Transverse colon (tissue), 4 donors: ENCODE data around the gene PSMA3.

Experiments
- EP300 ChIP-seq: sonication (generic); formaldehyde crosslinking; IDR thresholded peaks from one replicate; pipeline ENCODE4 v1.6.1; 2017; ENCODE audit warnings: antibody characterized with exemption, low read depth
- POLR2A ChIP-seq: fragments of 450-650 bp; IDR thresholded peaks from one replicate; pipeline ENCODE4 v1.6.1; 2016; ENCODE audit warnings: antibody characterized with exemption, mild to moderate bottlenecking, moderate library complexity
- POLR2AphosphoS5 ChIP-seq, 3 donors: sonication (generic); formaldehyde crosslinking; IDR thresholded peaks; one replicate each; pipeline ENCODE4 v1.6.1; 2016; ENCODE audit warnings: antibody characterized with exemption in 3 of 3
- TF ChIP-seq, protein P1 (sequence below), 5 experiments: fragments of 200-600 bp in 3 of 5; fragments of 450-650 bp in 2 of 5; sonication (generic) in 3 of 5; IDR thresholded peaks; 1 replicate in 2 of 5; 2 replicates in 3 of 5; pipeline ENCODE4 v1.5.1; 2016 to 2017; ENCODE audit warnings: antibody characterized with exemption in 5 of 5, inconsistent platforms in 3 of 5, mild to moderate bottlenecking in 2 of 5, moderate library complexity in 1 of 5

DNA sequence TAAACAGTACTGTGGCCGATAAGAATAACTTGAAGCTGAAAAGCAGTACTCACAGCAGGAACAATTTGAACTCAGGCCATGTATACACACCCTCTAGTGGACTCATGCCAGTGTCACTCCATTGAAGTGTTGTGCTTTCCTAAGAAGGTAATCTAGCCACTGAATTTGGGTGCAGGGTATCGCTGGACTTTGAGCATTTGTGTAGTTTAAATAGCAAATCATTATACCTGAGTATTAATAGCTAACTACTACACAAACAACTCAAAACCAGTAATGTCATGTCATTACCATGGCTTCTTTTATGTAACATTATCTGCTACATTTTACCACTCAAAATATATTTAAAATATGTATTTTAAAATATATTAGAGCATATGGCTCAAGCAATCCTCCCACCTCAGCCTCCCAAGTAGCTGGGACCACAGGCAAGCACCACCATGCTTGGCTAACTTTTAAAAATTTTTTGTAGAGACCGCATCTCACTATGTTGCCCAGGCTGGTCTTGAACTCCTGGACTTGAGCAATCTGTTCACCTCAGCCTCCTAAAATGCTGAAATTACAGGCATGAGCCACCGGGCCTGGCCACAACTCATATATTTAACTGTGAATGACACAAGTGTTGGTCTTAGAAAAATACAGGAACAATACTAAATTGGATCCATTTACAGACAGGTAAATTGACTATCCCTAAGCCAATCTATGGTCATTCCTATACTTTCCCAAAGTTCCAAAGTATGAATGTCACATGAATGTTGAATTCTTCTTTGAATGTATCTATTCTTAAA lies 28.1 kb downstream of the PSMA3 start:
- no peak for TF ChIP-seq POLR2A
- TF ChIP-seq, protein P1, sequence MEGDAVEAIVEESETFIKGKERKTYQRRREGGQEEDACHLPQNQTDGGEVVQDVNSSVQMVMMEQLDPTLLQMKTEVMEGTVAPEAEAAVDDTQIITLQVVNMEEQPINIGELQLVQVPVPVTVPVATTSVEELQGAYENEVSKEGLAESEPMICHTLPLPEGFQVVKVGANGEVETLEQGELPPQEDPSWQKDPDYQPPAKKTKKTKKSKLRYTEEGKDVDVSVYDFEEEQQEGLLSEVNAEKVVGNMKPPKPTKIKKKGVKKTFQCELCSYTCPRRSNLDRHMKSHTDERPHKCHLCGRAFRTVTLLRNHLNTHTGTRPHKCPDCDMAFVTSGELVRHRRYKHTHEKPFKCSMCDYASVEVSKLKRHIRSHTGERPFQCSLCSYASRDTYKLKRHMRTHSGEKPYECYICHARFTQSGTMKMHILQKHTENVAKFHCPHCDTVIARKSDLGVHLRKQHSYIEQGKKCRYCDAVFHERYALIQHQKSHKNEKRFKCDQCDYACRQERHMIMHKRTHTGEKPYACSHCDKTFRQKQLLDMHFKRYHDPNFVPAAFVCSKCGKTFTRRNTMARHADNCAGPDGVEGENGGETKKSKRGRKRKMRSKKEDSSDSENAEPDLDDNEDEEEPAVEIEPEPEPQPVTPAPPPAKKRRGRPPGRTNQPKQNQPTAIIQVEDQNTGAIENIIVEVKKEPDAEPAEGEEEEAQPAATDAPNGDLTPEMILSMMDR (IDR thresholded peaks at IDR 0.05): peak in 4 of 5 experiments; percentile 10 to 27 (median 12)
- TF ChIP-seq POLR2AphosphoS5 (IDR thresholded peaks at IDR 0.05): peak in 2 of 3 donors; percentile 24 to 36
- no peak for TF ChIP-seq EP300
